HG03342 (cell line): ENCODE results near the gene COL4A6.
A peak's percentile ranks its signal among the peaks of the same experiment; 100 is the strongest.

Experiments
- ATAC-seq: cut with Tn5 transposase; IDR thresholded peaks from one replicate; pipeline ENCODE4 v1.9.1; 2021; ENCODE audit warnings: mild to moderate bottlenecking, moderate library complexity; ENCODE audit not compliant: unreplicated experiment

The COL4A6 gene

DNA sequence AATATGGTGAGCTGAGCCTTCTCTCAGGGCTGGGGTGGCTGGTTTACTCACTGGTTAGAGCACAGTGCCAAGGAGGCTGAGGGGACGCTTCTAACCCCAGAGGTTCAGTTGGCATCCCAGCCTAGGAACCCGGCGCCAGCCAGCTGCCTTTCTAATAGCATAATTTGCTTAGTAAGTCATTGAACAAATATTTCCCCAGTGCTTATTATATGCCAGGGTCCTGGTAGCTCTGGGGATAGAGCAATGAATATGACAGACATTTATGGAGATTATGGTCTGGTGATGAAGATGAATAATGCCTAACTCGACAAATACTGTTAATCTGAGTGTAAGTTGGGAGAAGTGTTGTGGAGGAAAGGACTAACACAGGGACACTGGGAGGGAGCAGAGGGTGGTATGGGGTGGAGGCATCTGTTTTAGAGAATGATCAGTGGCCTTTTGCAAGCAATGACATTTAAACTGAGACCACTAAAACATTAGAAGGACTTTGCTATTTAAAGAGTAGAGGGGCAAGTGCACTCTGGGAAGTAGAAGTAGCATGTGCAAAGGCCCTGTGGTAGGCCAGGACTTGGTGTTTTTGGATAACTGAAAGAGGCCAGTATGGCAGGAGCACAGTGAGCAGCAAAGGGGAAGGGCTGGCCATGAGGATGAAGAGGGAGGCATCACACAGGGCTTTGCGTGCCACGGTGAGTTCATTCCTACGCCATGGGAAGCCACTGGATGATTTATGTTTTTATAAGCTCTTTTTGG, 274.7 kb downstream of the COL4A6 start:
- no peak for ATAC-seq

DNA sequence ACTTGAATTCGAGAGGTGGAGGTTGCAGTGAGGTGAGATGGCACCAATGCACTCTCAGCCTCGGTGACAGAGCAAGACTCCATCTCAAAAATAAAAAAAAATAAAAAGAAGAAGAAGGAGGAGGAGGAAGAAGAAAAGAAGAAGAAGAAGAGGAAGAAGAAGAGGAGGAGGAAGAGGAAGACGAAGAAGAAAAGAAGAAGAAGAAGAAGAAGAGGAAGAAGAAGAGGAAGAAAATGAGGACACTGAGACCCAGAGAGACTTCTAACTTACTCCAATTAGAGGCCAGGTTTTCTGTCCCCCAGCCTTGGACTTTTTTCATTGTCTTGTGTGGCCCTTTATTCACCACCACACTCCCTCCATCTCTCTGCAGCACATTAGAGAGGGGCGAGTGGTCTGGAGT, 276.0 kb downstream of the COL4A6 start:
- no peak for ATAC-seq

DNA sequence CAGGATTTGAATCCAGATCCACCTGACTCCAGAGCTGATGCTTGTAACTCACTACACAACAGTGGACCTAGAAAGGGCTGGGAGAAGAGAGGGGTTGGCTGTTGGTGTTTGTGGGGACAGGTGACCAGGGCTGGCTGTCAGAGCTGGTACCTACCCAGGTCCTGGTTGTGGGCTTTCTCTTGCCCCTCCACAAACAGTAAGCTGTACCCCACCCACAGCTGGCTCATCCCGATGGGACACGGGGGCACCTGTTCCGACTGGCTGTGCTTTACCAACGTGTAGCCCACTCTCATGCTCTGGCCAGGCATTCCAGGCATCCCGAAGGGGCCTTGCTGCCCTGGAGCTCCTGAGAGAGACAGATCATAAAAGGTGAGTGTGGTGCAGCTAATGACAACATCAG, 277.9 kb downstream of the COL4A6 start:
- ATAC-seq, result no peak

DNA sequence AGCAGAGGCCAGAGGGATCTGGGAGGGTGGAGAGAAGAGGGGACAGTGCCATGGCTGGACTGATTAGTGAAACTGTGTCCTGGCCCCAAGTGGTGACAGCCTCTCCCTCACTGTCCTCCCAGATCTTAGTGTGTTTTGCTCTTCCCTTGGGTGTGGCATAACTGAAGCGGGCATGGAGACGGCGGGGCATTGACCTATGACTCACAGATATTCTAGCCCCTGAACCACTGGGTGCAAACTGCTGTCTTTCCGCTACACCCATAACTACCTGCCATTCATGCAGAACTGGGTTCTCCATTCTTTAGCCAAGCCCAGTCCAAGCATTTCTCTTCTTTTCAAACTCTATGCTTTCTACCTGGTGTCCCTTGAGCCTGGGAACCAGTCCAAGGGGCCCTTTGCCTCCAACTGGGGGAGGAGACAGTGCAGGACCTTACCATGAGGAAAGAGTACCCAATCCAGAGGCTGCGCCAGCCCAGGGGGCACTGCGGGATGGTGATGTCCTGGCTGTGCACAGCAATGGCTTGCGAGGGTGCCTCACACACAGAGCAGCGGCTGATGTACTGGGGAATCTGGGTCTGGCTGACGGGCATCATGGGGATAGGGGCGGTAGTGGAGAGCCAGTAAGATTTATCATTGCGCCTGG, 279.1 kb downstream of the COL4A6 start:
- ATAC-seq, result no peak

DNA sequence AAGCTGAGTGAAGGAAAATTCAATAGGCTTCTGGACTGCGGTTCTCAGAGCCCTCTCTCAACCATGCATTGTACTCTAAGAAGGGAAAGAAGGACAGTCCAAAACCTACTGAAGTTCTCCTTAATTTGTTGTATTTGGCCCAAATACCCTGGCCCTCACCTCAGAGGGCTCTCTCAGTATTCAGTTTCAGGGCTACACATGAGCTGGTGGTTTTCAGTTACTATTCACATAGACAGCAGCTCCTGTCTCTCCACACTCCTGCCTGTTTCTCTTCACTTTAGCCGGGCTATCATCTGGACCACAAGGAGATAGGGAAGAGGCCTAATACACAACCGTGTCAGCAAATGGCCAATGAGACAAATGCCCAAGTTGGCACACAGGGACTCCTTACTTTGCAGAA, 280.6 kb downstream of the COL4A6 start:
- no peak for ATAC-seq

DNA sequence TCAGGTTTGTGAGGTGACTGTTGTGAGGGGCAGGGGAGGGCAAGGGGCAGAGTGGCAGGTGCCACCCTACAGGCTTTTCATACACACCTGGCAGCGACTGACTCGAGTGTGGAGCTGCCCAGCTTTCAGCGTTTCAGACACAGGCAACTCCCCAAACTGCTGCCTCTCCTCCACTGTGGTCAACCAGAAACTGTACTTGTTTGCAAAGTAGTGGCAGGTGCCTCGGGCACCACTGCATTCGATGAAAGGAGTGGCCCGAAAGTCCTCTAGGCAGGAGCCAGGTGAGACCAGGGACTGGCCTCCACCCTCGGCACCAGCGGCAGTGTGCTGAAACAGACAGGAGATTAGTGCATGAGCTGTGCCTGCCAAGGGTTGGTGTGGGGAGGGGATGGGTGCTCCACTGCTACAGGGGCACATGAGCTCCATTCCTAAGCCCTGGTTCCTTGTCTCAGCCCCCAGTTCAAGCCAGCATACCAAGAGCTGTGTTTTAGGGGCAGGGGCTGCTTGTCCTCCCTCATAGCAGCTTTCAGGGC, 281.2 kb downstream of the COL4A6 start:
- no peak for ATAC-seq

DNA sequence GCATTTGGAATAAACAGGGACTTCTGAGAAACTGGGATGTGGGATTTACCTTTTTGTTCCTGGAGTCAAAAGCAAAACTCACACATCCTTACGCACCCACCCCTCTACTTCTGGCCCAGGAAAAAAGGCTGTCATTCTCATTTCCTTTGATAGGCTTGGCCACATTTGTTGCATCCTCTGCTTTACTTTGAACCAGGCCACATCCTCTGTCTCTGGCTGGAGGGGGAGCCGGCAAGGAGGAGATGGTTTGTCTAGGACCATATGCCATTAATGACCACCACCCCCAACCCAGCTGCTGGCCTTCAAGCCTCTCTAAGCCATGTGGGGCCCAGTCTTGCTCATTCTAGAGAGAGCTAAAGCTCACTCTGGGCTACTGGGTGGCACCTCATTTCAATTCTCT, 282.1 kb downstream of the COL4A6 start:
- ATAC-seq, result no peak

DNA sequence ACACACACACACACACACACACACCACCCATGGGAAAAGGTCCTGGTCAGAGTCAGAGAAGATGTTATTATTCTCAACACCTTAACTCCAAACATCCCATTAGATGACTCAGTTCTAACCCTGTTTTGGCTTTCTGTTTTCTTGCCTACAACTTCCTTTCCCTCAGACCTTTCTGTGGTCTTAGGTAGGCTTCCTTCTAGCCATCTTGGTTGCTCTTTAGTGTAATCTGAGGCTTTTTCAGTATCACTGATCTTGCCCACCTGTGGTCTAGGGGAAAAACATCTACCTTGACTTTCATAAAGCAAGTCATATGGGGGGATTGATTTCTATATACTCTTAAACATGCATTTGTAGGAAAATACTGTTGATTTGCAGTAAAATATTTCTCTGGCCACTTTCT, 289.7 kb downstream of the COL4A6 start:
- ATAC-seq, result peak; percentile 72

DNA sequence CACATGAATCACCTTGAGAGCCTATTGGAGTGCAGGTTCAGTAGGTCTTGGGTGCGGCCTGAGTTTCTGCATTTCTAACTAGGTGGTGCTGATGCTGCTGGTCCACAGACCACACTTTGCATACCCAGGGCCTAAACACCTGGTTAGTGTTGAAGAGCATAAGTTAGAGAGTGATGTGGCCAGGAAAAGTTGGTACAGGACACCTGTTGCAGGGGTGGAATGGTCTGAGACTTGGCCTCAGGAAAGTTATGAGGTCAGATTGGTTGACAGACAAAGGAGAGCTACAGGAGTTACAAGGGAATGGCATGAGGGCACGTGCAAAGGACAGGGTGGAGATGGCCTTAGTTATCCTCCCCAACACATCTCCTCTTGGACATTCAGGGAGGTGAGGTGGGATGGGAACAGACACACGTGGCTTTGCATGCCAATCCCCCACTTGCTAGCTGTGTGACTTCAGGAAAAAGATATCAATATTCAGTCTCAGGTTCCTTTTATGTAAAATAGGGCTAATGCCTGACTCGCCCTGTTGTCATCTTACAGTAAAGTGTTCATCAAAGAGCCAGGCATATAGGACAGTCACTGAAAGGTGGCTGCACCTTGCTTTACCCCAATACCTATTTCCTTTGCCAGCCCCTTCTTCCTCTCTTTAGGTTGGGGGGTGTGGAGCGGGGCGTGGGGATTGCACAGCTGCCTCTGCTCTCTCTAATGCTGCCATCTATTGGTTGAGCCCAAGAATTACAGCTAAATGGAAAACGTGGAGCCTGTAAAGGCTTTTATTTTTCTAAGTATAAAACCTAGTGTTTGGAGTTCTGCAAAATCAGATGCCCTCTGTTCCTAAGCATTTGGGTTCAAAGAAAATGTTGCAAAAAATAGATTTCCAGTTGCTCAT, 299.2 kb downstream of the COL4A6 start:
- no peak for ATAC-seq

DNA sequence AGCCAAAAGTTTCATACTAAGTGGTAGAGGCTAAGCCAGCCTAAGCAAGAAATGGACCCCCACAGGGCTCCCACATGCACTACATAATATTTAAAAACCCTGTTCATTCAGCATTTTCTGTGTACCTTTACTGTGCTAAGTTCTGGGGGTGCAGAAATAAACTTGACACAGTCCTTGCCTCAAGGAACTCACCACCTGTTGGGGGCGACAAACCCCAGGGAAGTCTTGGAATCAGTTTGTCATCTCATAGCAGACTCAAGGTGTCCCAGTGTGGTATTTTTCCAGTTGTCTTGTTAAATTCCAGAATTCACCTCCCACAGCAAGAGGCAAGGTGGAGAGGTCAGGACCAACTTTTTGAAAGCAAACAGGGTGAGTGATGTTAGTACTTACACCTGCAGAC, 303.5 kb downstream of the COL4A6 start:
- ATAC-seq, result no peak

DNA sequence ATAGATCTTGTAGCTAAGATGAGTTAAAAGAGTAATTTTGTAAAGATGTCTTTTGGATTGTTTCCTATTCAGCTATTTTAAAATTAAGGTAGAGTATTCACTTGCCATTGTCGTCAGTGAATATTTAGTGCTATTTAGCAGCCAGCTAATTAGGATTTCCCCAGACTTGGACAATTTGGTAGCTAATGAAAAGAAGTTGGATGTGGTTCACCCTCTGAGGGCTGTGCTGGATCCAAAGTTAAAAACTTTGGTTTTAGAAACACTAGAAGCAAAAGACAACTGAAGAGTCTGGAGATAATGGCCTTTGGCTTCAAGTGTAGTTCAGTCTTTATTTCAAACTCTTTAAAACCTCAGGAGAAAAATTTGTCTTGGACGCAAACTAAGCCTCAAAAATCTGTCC, 305.3 kb downstream of the COL4A6 start:
- no peak for ATAC-seq

DNA sequence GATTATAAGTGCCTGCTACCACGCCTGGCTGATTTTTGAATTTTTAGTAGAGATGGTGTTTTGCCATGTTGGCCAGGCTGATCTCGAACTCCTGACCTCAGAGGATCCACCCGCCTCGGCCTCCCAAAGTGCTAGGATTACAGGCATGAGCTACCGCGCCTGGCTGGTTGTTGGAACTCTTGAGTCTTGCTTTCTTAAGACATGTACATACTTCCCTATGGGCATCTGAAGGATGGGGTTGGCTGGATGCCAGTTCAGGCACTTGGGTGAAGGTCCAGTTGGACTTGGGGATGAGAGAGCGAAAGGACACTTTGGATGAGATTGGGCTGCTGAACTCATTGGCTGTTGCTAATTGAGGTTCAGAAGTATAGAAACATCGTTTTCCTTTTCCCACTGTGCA, 306.2 kb downstream of the COL4A6 start:
- no peak for ATAC-seq

DNA sequence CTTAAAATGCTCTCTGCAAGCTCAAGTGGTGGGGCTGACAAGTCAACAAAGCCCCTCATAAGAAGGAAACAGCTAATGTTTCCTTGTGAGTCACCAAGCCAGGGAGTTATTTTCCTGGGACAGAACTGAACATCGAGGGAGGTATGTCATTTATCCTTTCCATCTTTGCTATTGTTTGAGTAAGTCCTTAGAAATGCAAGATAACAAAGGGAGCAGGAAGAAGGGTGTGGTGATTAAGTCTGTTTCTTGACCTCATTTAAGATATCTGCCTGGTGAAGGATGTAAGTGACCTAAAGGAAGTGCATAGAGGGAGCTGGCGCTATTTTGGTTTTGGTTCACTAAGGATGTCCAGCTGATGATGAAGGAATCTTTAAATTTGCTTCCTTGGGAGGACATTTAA, 306.8 kb downstream of the COL4A6 start:
- ATAC-seq, result no peak

DNA sequence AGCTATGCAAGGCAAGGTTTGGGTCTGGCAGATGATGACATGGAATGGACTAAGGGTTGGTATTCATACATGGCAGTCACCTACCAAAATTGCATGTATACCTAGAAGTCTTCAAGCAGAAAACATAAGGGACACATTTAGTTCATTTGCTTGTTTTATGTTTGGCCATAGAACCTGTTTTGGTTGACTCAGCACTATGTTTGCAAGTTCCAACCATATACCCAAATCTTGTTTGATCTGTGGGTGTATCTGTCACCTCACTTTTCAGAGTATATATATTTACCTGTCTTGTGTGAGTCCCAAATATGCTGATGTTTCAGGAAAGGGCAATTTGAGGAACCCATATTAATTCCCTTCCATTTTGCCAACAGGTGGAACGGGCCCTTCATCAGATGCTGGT, 307.3 kb downstream of the COL4A6 start:
- no peak for ATAC-seq

DNA sequence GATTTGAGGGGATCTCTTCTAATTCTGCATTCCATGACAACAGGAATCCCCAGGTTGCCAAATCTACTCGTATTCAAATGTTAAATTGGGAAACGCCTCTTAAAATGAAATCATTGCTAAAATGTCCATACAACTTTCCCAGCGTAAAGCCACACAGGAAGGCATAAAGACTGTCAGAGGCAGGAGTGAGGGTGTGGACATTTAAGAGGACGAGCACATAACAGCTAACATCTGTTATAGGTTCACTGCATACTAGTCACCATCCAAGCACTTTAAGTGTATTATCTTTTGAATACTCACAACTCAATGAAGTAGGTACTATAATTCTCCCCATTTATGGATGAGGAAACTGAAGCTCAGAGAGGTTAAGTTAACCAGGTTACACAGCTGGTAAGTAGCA, 311.1 kb downstream of the COL4A6 start:
- ATAC-seq, result no peak

DNA sequence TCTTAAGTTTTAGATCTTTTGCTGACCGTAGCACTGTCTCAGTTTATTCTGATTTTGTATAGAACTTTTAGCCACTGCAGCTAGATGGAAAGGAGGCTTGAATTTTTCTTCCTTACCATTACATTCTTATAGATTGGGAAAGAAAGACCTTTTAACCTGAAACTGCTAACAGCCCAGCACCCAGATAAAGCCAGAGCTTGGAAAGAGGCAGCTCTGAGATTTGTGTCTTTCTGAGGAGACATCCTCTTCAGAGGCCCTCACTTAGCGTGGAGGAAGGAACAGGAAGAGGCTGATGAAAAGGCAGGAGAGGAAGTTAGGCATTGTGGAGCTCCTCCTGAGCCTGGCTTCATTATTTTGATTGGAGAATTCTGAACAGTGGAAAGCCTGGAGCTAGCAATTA, 311.6 kb downstream of the COL4A6 start:
- ATAC-seq, result no peak

DNA sequence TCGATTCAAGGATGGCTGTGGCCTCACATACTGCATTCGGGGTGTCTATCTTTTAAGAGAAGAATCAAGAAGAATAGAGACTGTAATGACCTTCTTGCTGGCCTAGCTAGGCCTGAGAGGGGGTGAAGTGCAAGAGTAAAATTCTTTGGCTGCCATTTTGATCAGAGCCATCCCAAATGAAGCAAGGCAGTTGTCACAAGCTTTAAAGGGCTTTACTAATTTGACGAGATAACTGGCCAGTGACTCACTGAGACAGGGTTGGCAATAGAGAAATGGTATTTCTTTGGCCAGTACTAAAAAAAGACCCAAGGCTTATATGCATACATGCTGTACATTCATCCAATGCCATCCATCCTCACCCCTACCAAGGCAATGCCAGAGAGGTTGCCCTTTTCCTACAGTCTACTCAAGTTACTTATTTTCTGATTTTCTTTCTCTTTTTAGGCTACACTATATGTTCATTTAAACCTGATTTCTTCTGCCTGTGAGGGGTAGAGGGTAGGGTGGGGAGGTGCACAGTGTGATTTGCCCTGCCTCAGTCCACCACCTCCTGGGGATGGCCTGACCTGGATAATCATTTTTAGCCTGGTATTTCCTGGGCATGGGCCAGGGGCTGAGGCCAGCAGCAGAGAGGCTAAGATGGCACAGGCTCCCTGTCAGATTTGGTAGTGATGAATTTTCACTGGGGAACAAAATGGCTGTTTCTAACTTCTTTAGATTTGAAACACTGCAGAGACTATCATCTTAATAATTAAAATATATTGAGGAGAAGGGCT, 314.4 kb downstream of the COL4A6 start:
- ATAC-seq, result no peak

DNA sequence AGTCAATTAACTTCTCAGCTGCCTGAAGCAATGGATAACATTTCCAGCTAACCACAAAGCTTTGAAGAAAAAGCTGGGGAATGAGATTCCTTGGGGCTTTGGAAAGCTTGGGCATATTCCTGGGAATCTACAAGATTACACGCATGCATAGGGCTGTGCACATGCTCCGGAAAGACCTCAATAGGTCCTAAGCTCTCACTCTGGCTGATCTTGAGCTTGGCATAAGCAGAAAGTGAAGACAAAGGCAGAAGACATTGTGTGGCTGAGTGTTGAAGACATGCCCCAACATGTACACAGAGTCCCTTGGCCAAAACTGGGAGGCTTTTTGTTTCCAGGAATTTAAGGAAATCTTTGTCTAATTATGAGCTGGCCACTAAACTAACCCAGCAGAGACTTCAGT, 315.5 kb downstream of the COL4A6 start:
- ATAC-seq, result no peak

DNA sequence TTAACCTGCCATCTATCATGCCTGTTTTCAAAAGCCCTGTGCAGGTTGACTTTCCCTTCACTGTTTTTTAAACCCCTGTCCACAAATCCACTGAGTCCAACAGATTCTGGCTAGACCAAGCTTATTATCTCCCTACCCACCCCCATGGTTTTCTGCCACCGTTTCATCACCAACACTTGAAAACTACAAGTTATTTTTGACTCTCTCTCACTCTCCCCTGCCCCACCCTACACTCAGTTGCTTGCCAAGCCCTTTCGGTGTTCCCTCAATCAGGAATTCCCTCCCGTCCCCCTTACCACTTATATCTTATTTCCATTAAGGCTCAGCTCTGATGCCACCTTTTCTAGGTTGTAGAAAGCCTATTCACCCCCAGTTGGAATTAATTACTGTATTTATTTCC, 316.9 kb downstream of the COL4A6 start:
- ATAC-seq, result no peak

DNA sequence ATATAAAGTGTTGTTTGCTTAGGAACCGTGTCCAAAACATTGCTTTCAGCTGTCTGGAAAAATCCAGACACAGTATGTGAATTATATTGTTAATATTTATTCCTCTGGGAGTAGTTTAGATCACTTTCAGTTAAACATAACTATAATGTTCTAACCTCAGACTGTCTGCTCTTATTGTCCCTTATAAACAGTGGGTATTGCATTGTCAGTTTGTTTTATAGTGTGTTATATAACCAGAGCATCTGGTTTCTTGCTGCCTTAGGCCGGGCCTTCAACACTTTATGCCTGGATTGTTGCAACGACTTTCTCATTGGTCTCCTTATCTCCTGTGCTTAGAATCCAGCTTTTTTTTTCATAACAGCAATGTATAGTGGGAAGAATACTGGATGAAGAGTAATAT, 320.2 kb downstream of the COL4A6 start:
- ATAC-seq, result no peak

DNA sequence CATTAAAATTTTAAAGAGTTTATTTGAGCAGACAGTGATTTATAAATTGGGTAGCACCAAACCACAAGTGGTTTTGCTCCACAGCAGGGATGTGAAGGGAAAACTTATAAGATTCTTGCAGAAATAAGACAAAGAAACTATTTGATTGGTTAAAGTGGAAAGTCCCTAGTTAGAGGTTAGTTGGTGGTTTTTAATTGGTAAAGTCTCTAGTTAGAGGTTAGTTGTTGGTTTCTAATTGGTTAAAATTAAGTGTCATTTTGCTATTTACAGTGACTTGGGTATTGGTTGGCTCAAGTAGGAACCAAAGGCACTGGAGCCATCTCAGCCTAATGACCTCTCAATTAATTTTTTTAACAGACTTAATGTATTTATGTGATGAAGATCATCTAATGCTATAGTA, 323.7 kb downstream of the COL4A6 start:
- no peak for ATAC-seq
